ENCODE measurements around the gene PTDSS2. TPM values are rescaled to one million over a fixed set of nuclear protein-coding genes. Genes with fewer than 3 reads are reported as not detected.

The PTDSS2 gene
- total and polyA plus RNA-seq, 2 experiments from 2014 or later: 22.7 to 145 TPM

- TF ChIP-seq REST (IDR thresholded peaks at IDR 0.05; ENCODE audit: unreplicated experiment): no peak
- TF ChIP-seq, protein P1, sequence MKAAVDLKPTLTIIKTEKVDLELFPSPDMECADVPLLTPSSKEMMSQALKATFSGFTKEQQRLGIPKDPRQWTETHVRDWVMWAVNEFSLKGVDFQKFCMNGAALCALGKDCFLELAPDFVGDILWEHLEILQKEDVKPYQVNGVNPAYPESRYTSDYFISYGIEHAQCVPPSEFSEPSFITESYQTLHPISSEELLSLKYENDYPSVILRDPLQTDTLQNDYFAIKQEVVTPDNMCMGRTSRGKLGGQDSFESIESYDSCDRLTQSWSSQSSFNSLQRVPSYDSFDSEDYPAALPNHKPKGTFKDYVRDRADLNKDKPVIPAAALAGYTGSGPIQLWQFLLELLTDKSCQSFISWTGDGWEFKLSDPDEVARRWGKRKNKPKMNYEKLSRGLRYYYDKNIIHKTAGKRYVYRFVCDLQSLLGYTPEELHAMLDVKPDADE (IDR thresholded peaks at IDR 0.05): no peak
- no peak for TF ChIP-seq STAT1 (IDR thresholded peaks at IDR 0.05; ENCODE audit: unreplicated experiment)
- no peak for TF ChIP-seq EZH2phosphoT487 (IDR thresholded peaks at IDR 0.05; ENCODE audit: unreplicated experiment)
- TF ChIP-seq, protein P2, sequence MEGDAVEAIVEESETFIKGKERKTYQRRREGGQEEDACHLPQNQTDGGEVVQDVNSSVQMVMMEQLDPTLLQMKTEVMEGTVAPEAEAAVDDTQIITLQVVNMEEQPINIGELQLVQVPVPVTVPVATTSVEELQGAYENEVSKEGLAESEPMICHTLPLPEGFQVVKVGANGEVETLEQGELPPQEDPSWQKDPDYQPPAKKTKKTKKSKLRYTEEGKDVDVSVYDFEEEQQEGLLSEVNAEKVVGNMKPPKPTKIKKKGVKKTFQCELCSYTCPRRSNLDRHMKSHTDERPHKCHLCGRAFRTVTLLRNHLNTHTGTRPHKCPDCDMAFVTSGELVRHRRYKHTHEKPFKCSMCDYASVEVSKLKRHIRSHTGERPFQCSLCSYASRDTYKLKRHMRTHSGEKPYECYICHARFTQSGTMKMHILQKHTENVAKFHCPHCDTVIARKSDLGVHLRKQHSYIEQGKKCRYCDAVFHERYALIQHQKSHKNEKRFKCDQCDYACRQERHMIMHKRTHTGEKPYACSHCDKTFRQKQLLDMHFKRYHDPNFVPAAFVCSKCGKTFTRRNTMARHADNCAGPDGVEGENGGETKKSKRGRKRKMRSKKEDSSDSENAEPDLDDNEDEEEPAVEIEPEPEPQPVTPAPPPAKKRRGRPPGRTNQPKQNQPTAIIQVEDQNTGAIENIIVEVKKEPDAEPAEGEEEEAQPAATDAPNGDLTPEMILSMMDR (conservative IDR thresholded peaks at IDR 0.05; ENCODE audit: low read depth in 2 of 2): no peak
- no peak for TF ChIP-seq JUNB (IDR thresholded peaks at IDR 0.05; ENCODE audit: unreplicated experiment)
- no peak for TF ChIP-seq POLR2AphosphoS5 (IDR thresholded peaks at IDR 0.05; ENCODE audit: low read depth)
- TF ChIP-seq ZNF114 (CRISPR knock-in tag; IDR thresholded peaks at IDR 0.05): no peak
- TF ChIP-seq NANOG (IDR thresholded peaks at IDR 0.05; ENCODE audit: borderline replicate concordance): no peak
Measured at GRCh38 chr11:438101-438844, 11.8 kb upstream of the PTDSS2 start (continued).

DNA sequence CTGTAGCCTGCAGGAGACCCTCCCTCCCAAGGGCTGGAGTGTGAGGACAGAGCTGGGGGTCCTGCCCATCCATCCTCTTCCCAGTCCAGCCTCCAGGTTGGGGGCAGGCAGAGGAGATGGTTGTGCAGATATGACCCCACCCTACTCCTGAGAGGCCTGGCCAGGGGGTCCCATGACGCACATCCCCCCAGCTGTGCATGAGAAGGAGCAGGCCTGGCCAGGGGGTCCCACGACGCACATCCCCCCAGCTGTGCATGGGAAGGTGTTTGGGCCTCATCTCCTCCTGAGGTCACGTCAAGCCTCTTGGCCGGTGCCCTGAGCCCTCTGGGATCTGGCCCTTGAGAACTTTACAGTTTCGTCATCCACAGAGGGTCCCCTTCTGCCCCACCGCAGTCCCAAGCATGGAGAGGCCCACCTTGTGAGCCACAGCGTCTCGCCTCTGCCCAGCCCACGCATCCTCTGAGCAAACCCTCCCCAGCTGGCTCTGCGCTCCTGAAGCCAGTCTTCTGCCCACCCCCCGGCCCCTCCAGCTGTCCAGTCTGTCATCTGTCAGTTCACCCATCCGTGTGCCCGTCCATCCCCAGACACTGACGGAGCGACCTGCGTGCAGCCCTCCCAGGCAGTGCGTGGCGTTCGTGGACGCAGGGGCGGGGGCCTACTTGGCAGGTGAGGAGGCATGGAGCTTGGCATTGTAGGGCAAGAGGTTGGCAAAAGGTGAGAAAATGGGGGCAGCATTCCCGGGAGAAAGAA, 10.6 kb upstream of the PTDSS2 start:
- H3K79me2 ChIP-seq (replicated peaks; ENCODE audit: insufficient read depth): no peaks in the 10 kb centered on the region
- ATAC-seq: no peak
- H3K4me3 Mint-ChIP-seq: no peak overlapping the region
- no peak for TF ChIP-seq REST (IDR thresholded peaks at IDR 0.05; ENCODE audit: unreplicated experiment)
- TF ChIP-seq STAT1 (IDR thresholded peaks at IDR 0.05; ENCODE audit: unreplicated experiment): no peak
- TF ChIP-seq EZH2 (IDR thresholded peaks at IDR 0.05; ENCODE audit: low read depth, unreplicated experiment): no peak
- no peak for TF ChIP-seq JUNB (IDR thresholded peaks at IDR 0.05; ENCODE audit: unreplicated experiment)
- TF ChIP-seq, protein P2 (conservative IDR thresholded peaks at IDR 0.05; ENCODE audit: low read depth in 2 of 2): no peak
- TF ChIP-seq, protein P1 (IDR thresholded peaks at IDR 0.05): no peak
- TF ChIP-seq POLR2AphosphoS5 (IDR thresholded peaks at IDR 0.05; ENCODE audit: low read depth): no peak
- no peak for TF ChIP-seq EZH2phosphoT487 (IDR thresholded peaks at IDR 0.05; ENCODE audit: unreplicated experiment)

More for the DNA sequence above, 10.6 kb upstream of the PTDSS2 start:
- Mint-ChIP-seq H3K27ac (no peak overlapping the region), H3K27me3 (ENCODE audit: insufficient read depth, low read depth, poor library complexity) (peaks cover 24% of the 10 kb centered on the region), H3K36me3 (ENCODE audit: low read depth) (peaks cover 8% of the 10 kb centered on the region), H3K9me3 (peaks cover 11% of the 10 kb centered on the region), H3K4me1 (peaks cover 7% of the 10 kb centered on the region)
- no peak overlapping the region for H3K4me3 ChIP-seq
- H3K27me3 ChIP-seq (ENCODE audit: insufficient read depth): no peaks in the 10 kb centered on the region
- no peaks in the 10 kb centered on the region for H4K20me1 ChIP-seq (replicated peaks; ENCODE audit: insufficient read depth)
- H3F3A ChIP-seq (replicated peaks; ENCODE audit: low read depth): 0 out of 2 replicates have a peak, but pooled peaks cover 4% of the 10 kb centered on the region
- H3K4me1 ChIP-seq (ENCODE audit: insufficient read depth): no peaks in the 10 kb centered on the region; the same call in 1 of the 2 replicates
- no peak overlapping the region for H3K4me2 ChIP-seq
- H3K27ac ChIP-seq (ENCODE audit: low read depth): no peak overlapping the region
- H2AFZ ChIP-seq: no peak overlapping the region
- H3K36me3 ChIP-seq (ENCODE audit: insufficient read depth): no peaks in the 10 kb centered on the region
- H3K9me2 ChIP-seq (ENCODE audit: insufficient read depth): no peaks in the 10 kb centered on the region
- no peak for DNase-seq (ENCODE audit: low spot score)

Data from GM23338 (cell line).